ENCODE data around the gene SRSF5. TPM values are rescaled to one million over a fixed set of nuclear protein-coding genes. Genes with fewer than 3 reads are reported as not detected.

The SRSF5 gene
- total and polyA plus RNA-seq, 2 of the 13 experiments (the other 11 are each of a cell fraction or from before 2014, with no cell fraction given): 189 to 277 TPM

- no peak for TF ChIP-seq ZNF280D (CRISPR knock-in tag; IDR thresholded peaks at IDR 0.05)
- no peak for TF ChIP-seq HDAC1 (CRISPR knock-in tag; IDR thresholded peaks at IDR 0.05)
- TF ChIP-seq ZNF737 (CRISPR knock-in tag; IDR thresholded peaks at IDR 0.05; ENCODE audit: borderline replicate concordance): no peak
- TF ChIP-seq USF2 (IDR thresholded peaks at IDR 0.05; ENCODE audit: low read depth, low read length): no peak
- no peak for TF ChIP-seq USF2 (CRISPR knock-in tag; IDR thresholded peaks at IDR 0.05; ENCODE audit: borderline replicate concordance)
- TF ChIP-seq EEA1 (CRISPR knock-in tag; IDR thresholded peaks at IDR 0.05; ENCODE audit: borderline replicate concordance): no peak
- peak; percentile 42; the same call in 1 of the 2 replicates for TF ChIP-seq ZBTB7A (CRISPR knock-in tag; IDR thresholded peaks at IDR 0.05)
- TF ChIP-seq ZEB1 (IDR thresholded peaks at IDR 0.05; ENCODE audit: insufficient replicate concordance, low read depth): no peak
- peak; percentile 27 for TF ChIP-seq XRCC5 (optimal IDR thresholded peaks at IDR 0.05; ENCODE audit: low read length)
- peak; percentile 59; the same call in 1 of the 2 replicates for TF ChIP-seq RXRA (CRISPR knock-in tag; IDR thresholded peaks at IDR 0.05)
- TF ChIP-seq ASH2L (IDR thresholded peaks at IDR 0.05; ENCODE audit: insufficient read length, low read depth, low read length): peak; percentile 30
- no peak for TF ChIP-seq FOXK2 (IDR thresholded peaks at IDR 0.05)
- TF ChIP-seq ISL2 (CRISPR knock-in tag; IDR thresholded peaks at IDR 0.05): no peak
- TF ChIP-seq GLI4 (CRISPR knock-in tag; IDR thresholded peaks at IDR 0.05; ENCODE audit: borderline replicate concordance): no peak
- TF ChIP-seq SCMH1 (CRISPR knock-in tag; IDR thresholded peaks at IDR 0.05; ENCODE audit: borderline replicate concordance): no peak
- TF ChIP-seq RBM39 (IDR thresholded peaks at IDR 0.05; ENCODE audit: low read depth, low read length, poor library complexity, severe bottlenecking): no peak
- TF ChIP-seq ZFP91 (CRISPR knock-in tag; IDR thresholded peaks at IDR 0.05; ENCODE audit: borderline replicate concordance): peak; percentile 56; the same call in 1 of the 2 replicates
- 0 out of 2 replicates have a peak, but pooled peaks have one; percentile 84 for TF ChIP-seq DNMT1 (CRISPR knock-in tag; IDR thresholded peaks at IDR 0.05)
- TF ChIP-seq ZBTB43 (CRISPR knock-in tag; conservative IDR thresholded peaks at IDR 0.05): no peak
- no peak for TF ChIP-seq CREBL2 (CRISPR knock-in tag; IDR thresholded peaks at IDR 0.05; ENCODE audit: borderline replicate concordance)
- TF ChIP-seq ZNF264 (CRISPR knock-in tag; IDR thresholded peaks at IDR 0.05): no peak
Observed at GRCh38 chr14:69726761-69727511, 40.0 kb upstream of the SRSF5 start (continued).

Measured in HepG2 (cell line).